Ishikawa (cell line): ENCODE measurements around the gene PRRG3.

ENCODE experiments used
- CEBPB ChIP-seq: IDR thresholded peaks from 2 replicates; pipeline ENCODE4 v1.6.1; 2012
- EGR1 ChIP-seq: IDR thresholded peaks from 2 replicates; pipeline ENCODE4 v1.6.1; 2012
- EP300 ChIP-seq: IDR thresholded peaks from 2 replicates; pipeline ENCODE4 v1.6.1; 2012; ENCODE audit warnings: borderline replicate concordance
- REST ChIP-seq: IDR thresholded peaks from 2 replicates; pipeline ENCODE4 v1.6.1; 2012; ENCODE audit warnings: low read depth, mild to moderate bottlenecking
- TAF1 ChIP-seq: IDR thresholded peaks from 2 replicates; pipeline ENCODE4 v1.6.1; 2012; ENCODE audit warnings: low read depth, mild to moderate bottlenecking
- TCF12 ChIP-seq: IDR thresholded peaks from 2 replicates; pipeline ENCODE4 v1.6.1; 2012; ENCODE audit warnings: low read depth
- TEAD4 ChIP-seq: IDR thresholded peaks from 2 replicates; pipeline ENCODE4 v1.6.1; 2012
- YY1 ChIP-seq: IDR thresholded peaks from 2 replicates; pipeline ENCODE4 v1.6.1; 2012; ENCODE audit warnings: low read depth
- ZBTB7A ChIP-seq: IDR thresholded peaks from 2 replicates; pipeline ENCODE4 v1.6.1; 2012; ENCODE audit warnings: low read depth

- no peak for TF ChIP-seq EGR1
- TF ChIP-seq TEAD4 = no peak
- no peak for TF ChIP-seq YY1
- no peak for TF ChIP-seq CEBPB
- TF ChIP-seq EP300 = no peak
- no peak for TF ChIP-seq REST
- TF ChIP-seq ZBTB7A = no peak
- no peak for TF ChIP-seq TCF12
- TF ChIP-seq TAF1 = no peak
Measured at GRCh38 chrX:151746502-151746901, 51.2 kb downstream of the PRRG3 start.
